ENCODE measurements around the gene ARHGEF19. TPM values are rescaled to one million over a fixed set of nuclear protein-coding genes. Genes with fewer than 3 reads are reported as not detected.

The ARHGEF19 gene
- total and polyA plus RNA-seq, 9 of the 15 experiments (the other 6 are each of a cell fraction or from before 2014, with no cell fraction given), result 0.73 to 21.0 (median 5.2) TPM

GRCh38 chr1:16151995-16152384 lies 60.5 kb downstream of the ARHGEF19 start:
- no peak for ATAC-seq
- in situ Hi-C loops (cut with MboI), result no loop called here
- CTCF ChIA-PET (ENCODE audit: low intra/inter-chr PET ratio), result no interaction called here
- Histone ChIP-seq H3K4me1 (replicated peaks in 1 of 2; ENCODE audit: control insufficient read depth in 2 of 2, insufficient read depth in 2 of 2, low read length in 2 of 2) (peaks cover 24 to 64% of the 10 kb centered on the region in 2 experiments), H3K9me1 (ENCODE audit: control insufficient read depth, insufficient read depth, low read length) (peaks cover 4% of the 10 kb centered on the region), H3K79me2 (ENCODE audit: control insufficient read depth, insufficient read depth, low read length) (no peaks in the 10 kb centered on the region), H3K27me3 (ENCODE audit: control insufficient read depth in 2 of 2, insufficient read depth in 2 of 2, low read length in 2 of 2) (no peaks in the 10 kb centered on the region), H2AFZ (ENCODE audit: low read depth, low read length) (no peak overlapping the region), H3K4me2 (ENCODE audit: insufficient read depth, low read length) (no peak overlapping the region), H3K4me3 (no peak overlapping the region), H3K36me3 (ENCODE audit: control insufficient read depth, insufficient read depth, low read length) (no peaks in the 10 kb centered on the region), H4K20me1 (replicated peaks; ENCODE audit: control insufficient read depth, insufficient read depth, low read length) (peaks cover 6% of the 10 kb centered on the region; the same call in 1 of the 2 replicates), H3K9me3 (replicated peaks; ENCODE audit: control insufficient read depth, insufficient read depth, low read depth, low read length) (no peaks in the 10 kb centered on the region), H3K9ac (ENCODE audit: insufficient read depth in 1 of 2, low read depth in 2 of 2, low read length in 2 of 2) (peak overlapping the region in 1 of 2 experiments; percentile 53; a peak in 2 of 4 replicates), H3K27ac (ENCODE audit: extremely low read depth, low read depth, low read length) (no peak overlapping the region)
- POLR2A ChIA-PET, result interaction anchor here (0.6 to 2.5 kb wide), 2 partner anchors 11 to 179 kb away, joined by 3 to 20 read pairs; no protein-coding TSS in a partner anchor
- no TSS peak for BruUV-seq (replicated peaks)
- intact Hi-C loops (cut with micrococcal nuclease), result loop anchor here (5.0 kb wide), 1 partner anchor 70 kb away; no protein-coding TSS in a partner anchor
- no peak for FAIRE-seq
- no peak for DNase-seq (ENCODE audit: extremely low read depth in 1 of 4, low spot score in 3 of 4)
- WGBS (ENCODE audit: insufficient coverage, low coverage, missing lambda C conversion rate), result 62% methylated on average over 4 of the region's 4 CpGs
- TF ChIP-seq PHB (CRISPR knock-in tag; IDR thresholded peaks at IDR 0.05) (no peak), ARNT (IDR thresholded peaks at IDR 0.05) (no peak), BCLAF1 (IDR thresholded peaks at IDR 0.05; ENCODE audit: borderline replicate concordance in 1 of 2, control insufficient read depth in 1 of 2, low read depth in 2 of 2, low read length in 1 of 2) (no peak), LCOR (CRISPR knock-in tag; IDR thresholded peaks at IDR 0.05) (no peak), ZNF766 (CRISPR knock-in tag; conservative IDR thresholded peaks at IDR 0.05) (no peak), HEY1 (CRISPR knock-in tag; IDR thresholded peaks at IDR 0.05; ENCODE audit: borderline replicate concordance) (no peak), NR3C1 (CRISPR knock-in tag; IDR thresholded peaks at IDR 0.05) (no peak), SMAD4 (CRISPR knock-in tag; conservative IDR thresholded peaks at IDR 0.05) (no peak)
- TF ChIP-seq, protein P1, sequence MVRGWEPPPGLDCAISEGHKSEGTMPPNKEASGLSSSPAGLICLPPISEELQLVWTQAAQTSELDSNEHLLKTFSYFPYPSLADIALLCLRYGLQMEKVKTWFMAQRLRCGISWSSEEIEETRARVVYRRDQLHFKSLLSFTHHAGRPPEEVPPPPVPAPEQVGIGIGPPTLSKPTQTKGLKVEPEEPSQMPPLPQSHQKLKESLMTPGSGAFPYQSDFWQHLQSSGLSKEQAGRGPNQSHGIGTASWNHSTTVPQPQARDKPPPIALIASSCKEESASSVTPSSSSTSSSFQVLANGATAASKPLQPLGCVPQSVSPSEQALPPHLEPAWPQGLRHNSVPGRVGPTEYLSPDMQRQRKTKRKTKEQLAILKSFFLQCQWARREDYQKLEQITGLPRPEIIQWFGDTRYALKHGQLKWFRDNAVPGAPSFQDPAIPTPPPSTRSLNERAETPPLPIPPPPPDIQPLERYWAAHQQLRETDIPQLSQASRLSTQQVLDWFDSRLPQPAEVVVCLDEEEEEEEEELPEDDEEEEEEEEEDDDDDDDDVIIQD (CRISPR knock-in tag; IDR thresholded peaks at IDR 0.05), result no peak

All from K562 (cell line).